GM19193 (cell line): ENCODE data around the gene OR6M1.

Source experiments
- POLR2A ChIP-seq: IDR thresholded peaks from 4 replicates; pipeline ENCODE4 v1.6.1; 2011; ENCODE audit not compliant: insufficient read depth, insufficient read length; ENCODE audit errors: extremely low read depth

Gene OR6M1

GRCh38 chr11:123806249-123806648 lies at the start of gene OR6M1:
OR6M1 (minus strand) TSS chr11:123806349; CDS start chr11:123806349, 0 bp downstream.
- TF ChIP-seq POLR2A: no peak

GRCh38 chr11:123853038-123853437 lies 46.9 kb upstream of the OR6M1 start:
- TF ChIP-seq POLR2A: no peak

- TF ChIP-seq POLR2A: no peak
Observed at GRCh38 chr11:123852321-123852720, 46.2 kb upstream of the OR6M1 start.

GRCh38 chr11:123851110-123851509 lies 45.0 kb upstream of the OR6M1 start:
- no peak for TF ChIP-seq POLR2A

- no peak for TF ChIP-seq POLR2A
Observed at GRCh38 chr11:123841174-123841573, 35.0 kb upstream of the OR6M1 start.

- TF ChIP-seq POLR2A: no peak
Observed at GRCh38 chr11:123839131-123839530, 33.0 kb upstream of the OR6M1 start.

- TF ChIP-seq POLR2A: no peak
Observed at GRCh38 chr11:123838659-123839058, 32.5 kb upstream of the OR6M1 start.

GRCh38 chr11:123838199-123838598 lies 32.0 kb upstream of the OR6M1 start:
- no peak for TF ChIP-seq POLR2A

GRCh38 chr11:123833095-123833494 lies 26.9 kb upstream of the OR6M1 start:
- TF ChIP-seq POLR2A: no peak

- TF ChIP-seq POLR2A: no peak
Observed at GRCh38 chr11:123829745-123830144, 23.6 kb upstream of the OR6M1 start.

- no peak for TF ChIP-seq POLR2A
Observed at GRCh38 chr11:123822599-123822998, 16.4 kb upstream of the OR6M1 start.

GRCh38 chr11:123822032-123822431 lies 15.9 kb upstream of the OR6M1 start:
- TF ChIP-seq POLR2A: no peak

GRCh38 chr11:123815122-123815521 lies 9.0 kb upstream of the OR6M1 start:
- no peak for TF ChIP-seq POLR2A

GRCh38 chr11:123801765-123802164 lies 4.4 kb downstream of the OR6M1 start:
- TF ChIP-seq POLR2A: no peak

GRCh38 chr11:123800036-123800435 lies 6.1 kb downstream of the OR6M1 start:
- TF ChIP-seq POLR2A: no peak

GRCh38 chr11:123799438-123799837 lies 6.7 kb downstream of the OR6M1 start:
- TF ChIP-seq POLR2A: no peak

- TF ChIP-seq POLR2A: no peak
Observed at GRCh38 chr11:123798513-123799252, 7.5 kb downstream of the OR6M1 start.
